GM19468 (cell line): Measurements from ENCODE around the gene SPIB.
"Not testable (repeated sequence)": the region's sequence is repeated elsewhere in the genome, so short reads cannot be mapped to it uniquely, and the experiment has no call there.

Source experiments
- ATAC-seq: cut with Tn5 transposase; IDR thresholded peaks from one replicate; pipeline ENCODE4 v1.9.1; 2021; ENCODE audit warnings: mild to moderate bottlenecking, moderate library complexity, moderate number of reproducible peaks; ENCODE audit not compliant: unreplicated experiment; ENCODE audit errors: extremely low read depth

SPIB gene

GRCh38 chr19:50464348-50464747 is 45.6 kb downstream of the SPIB start:
- ATAC-seq: no peak

GRCh38 chr19:50465000-50465399 is 46.3 kb downstream of the SPIB start:
- ATAC-seq: no peak

DNA sequence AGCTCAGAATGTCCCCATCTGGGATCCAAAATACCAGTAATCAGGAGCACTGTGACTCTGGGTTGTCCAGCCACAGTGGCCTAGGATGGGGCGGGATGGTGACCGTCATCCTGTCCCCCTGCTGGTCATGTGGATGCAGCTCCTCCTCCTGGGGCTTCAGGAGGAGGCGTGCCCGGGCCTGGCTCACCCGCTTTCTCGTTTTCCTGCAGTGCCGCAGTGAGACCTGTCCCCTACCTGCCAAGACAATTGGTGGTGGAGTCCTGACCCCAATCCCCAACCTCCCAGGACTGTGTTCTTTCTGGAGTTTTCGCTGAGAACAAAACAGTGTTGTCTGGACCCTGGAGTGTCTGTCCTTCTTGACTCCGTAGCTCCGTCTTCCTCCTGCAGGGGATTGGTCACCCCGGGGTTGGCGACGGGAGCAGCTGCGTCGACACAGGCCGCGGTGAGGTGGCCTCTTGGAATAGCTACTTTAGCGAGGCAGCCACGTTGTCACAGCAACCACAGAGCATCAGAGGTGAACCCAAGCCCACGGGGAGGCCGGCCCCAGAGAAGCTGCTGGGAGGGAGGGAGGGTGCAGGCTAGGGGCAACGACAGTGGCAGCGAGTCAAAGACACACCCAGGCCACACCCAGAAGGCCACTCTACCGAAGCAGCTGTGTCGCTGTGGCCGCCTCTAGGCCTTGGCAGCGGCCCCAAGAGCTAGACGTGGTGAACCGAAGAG is 47.4 kb downstream of the SPIB start:
- no peak for ATAC-seq

DNA sequence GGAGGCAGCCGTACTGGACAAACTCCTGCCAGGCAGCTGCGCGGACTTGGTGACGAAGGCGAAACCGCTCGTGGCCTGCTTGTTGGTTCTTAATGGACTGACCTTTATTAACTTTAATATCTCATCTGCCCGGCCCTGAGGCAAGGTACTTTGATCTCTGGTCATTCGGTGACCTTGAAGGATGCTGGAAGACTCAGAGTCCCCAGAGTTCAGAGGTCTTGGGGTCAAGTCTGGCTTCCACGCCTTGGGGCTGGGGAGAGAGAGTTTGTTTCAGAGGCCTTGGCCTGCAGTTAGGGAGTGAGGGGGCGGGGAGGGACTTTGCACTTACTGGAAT is 47.9 kb downstream of the SPIB start:
- ATAC-seq: no peak

GRCh38 chr19:50467566-50467965 is 48.8 kb downstream of the SPIB start:
- ATAC-seq: no peak

- ATAC-seq: no peak
Observed at GRCh38 chr19:50468818-50469217, 50.1 kb downstream of the SPIB start.

GRCh38 chr19:50473336-50473735 is 54.6 kb downstream of the SPIB start:
- not testable (repeated sequence) for ATAC-seq

GRCh38 chr19:50475101-50475568 is 56.4 kb downstream of the SPIB start:
- ATAC-seq: no peak

GRCh38 chr19:50475736-50476223 is 57.0 kb downstream of the SPIB start:
- no peak for ATAC-seq

DNA sequence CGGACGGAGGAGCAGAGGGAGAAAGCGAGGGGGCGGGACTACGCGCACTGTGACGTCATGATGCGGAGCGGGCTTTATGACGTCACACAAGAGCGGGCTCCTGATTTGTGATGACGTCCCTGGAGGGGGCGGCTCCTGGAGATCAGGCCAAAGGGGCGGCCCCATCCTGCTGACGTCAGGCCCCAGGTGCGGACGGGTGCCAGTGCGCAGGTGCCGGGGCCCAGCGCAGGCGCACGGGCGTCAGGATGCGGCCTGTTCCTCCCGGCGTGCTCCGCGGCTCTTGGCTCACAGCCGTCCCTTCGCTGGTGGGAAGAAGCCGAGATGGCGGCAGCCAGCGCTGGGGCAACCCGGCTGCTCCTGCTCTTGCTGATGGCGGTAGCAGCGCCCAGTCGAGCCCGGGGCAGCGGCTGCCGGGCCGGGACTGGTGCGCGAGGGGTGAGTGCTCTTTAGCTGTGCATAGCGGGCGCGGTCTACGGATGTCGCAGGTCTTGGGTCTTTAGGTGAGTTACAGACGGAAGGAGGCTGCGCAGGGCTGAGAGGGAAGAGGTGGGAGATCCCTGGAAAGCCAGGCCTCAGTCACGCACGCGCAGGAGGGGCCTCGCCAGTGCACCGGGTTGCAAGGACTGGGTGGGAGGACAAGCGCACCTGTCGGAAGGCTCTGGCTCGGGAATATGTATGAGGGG is 57.6 kb downstream of the SPIB start, which contains the start of the genes EMC10 and GARIN5A:
Gene EMC10, plus strand, starts transcription at position 284 of the 683 bp plus-strand sequence. Its CDS starts 38 bp downstream, at position 322.
Gene GARIN5A, minus strand, starts transcription at position 625 of the 683 bp plus-strand sequence. Its CDS starts 460 bp downstream, at position 165.
- peak; percentile 61 for ATAC-seq

- ATAC-seq: no peak
Observed at GRCh38 chr19:50476907-50477238, 58.1 kb downstream of the SPIB start.

DNA sequence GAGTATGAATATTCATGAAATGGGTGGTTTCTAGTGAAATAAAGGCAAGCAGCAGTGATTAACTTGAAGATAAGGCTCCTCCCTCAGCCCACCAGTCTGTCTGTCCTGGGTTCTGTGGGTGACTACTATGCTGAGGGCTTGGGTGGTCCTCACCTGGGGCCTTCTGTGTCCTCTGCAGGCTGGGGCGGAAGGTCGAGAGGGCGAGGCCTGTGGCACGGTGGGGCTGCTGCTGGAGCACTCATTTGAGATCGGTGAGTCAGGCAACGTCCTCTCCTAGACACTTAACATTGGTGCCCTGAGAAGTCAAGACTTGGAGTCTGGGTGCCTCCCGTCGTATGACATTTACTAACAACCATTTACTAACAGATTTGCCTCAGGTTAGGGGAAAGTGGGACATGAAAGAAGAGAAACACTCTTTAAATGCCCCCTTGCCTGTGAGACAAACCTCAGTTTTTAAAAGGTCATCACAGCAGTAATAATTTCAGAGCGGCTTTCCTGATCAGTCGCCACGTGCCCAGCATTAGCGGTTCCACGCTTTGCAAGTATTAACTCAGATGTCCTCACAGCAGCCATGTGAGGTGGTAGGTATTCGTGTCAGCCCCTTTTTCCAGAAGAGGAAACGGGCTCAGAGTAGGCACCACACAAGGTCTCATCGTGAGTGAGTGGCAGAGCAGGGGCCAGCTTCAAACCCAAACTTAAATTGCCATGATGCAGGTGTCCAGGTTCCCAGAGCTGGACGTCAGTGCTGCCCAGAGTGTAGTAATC is 59.2 kb downstream of the SPIB start:
- no peak for ATAC-seq

- ATAC-seq: no peak
Observed at GRCh38 chr19:50478901-50479715, 60.4 kb downstream of the SPIB start.

DNA sequence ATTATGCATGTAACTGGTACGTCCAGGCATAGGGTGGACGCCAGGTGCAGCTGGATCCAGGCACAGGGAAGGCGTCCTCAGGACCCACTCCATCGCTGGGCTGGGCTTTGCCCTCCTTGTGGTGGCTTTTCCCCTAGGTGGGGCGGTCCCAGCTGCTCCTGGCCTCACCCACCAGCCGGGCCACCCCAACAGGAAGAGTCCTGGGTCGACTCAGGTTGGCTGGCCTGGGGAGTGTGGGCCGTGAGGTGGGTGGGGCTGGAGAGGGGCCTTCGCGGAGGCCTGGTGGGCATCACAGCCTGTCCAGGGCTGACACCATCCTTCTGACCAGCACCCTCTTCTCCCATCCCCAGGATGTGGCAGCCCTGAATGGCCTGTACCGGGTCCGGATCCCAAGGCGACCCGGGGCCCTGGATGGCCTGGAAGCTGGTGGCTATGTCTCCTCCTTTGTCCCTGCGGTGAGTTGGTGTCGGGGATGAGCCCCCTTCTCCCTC is 61.1 kb downstream of the SPIB start:
- ATAC-seq: no peak

GRCh38 chr19:50480281-50481111 is 61.8 kb downstream of the SPIB start:
- no peak for ATAC-seq
